ENCODE data around the gene CCDC85A.

Gene CCDC85A

GRCh38 chr2:56379066-56379465 lies 195.3 kb downstream of the CCDC85A start:
- Histone ChIP-seq H3K4me3 (ENCODE audit: low read length in 2 of 2) (no peak overlapping the region), H3K27me3 (ENCODE audit: control insufficient read depth in 3 of 3, insufficient read depth in 3 of 3, low read depth in 1 of 3, low read length in 3 of 3) (no peaks in the 10 kb centered on the region), H3K4me1 (ENCODE audit: control insufficient read depth in 2 of 2, insufficient read depth in 1 of 2, low read depth in 1 of 2, low read length in 2 of 2) (no peaks in the 10 kb centered on the region), H2BK15ac (ENCODE audit: low read length) (no peak overlapping the region), H3K9ac (ENCODE audit: low read depth, low read length, poor library complexity) (no peak overlapping the region), H3K23ac (ENCODE audit: low read depth, low read length, poor library complexity) (no peak overlapping the region), H3K4ac (ENCODE audit: low read length) (no peak overlapping the region), H4K8ac (ENCODE audit: low read depth, low read length) (no peak overlapping the region), H2BK5ac (ENCODE audit: low read length) (no peak overlapping the region), H3K14ac (ENCODE audit: low read length) (no peak overlapping the region), H2AFZ (ENCODE audit: low read length) (no peak overlapping the region), H2BK120ac (ENCODE audit: low read depth, low read length) (no peak overlapping the region), H3K9me3 (replicated peaks in 1 of 2; ENCODE audit: control insufficient read depth in 2 of 2, insufficient read depth in 1 of 2, low read depth in 1 of 2, low read length in 2 of 2) (no peaks in the 10 kb centered on the region), H3K79me1 (ENCODE audit: low read depth, low read length) (no peaks in the 10 kb centered on the region), H2BK12ac (ENCODE audit: low read length) (no peak overlapping the region), H3K27ac (replicated peaks; ENCODE audit: low read length) (no peak overlapping the region), H3K4me2 (ENCODE audit: insufficient read depth, low read length, poor library complexity, severe bottlenecking) (no peak overlapping the region), H3K18ac (ENCODE audit: low read length) (no peak overlapping the region), H4K91ac (ENCODE audit: low read depth, low read length, poor library complexity) (no peak overlapping the region), H3K36me3 (replicated peaks in 1 of 2; ENCODE audit: control insufficient read depth in 2 of 2, insufficient read depth in 2 of 2, low read length in 2 of 2) (no peaks in the 10 kb centered on the region), H2AK5ac (ENCODE audit: low read depth, low read length) (no peak overlapping the region)
- no CpG with 5 or more reads among the region's 2 CpGs for WGBS, 2 donors (ENCODE audit: extremely low coverage in 2 of 2, insufficient read length in 2 of 2, insufficient replicate concordance in 1 of 2)
- DNase-seq (ENCODE audit: low spot score): no peak

DNA sequence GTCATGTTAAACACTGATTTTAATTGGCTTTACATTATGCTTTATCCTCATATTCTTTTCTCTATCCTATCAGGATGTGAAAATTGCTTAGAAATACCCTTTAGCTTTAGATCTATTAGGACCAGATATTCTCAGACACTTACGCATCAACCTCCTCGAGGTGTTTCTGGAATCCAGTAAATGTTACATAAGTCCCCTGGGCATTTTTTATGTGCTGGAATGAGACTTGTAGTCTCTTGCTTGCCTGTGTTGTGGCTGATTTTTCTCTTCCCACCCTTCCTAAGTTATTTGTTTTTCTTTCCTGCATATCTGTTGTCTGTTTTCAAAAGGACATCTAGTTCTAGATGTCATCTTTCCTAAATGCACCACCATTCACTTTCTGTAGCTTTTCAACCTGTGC lies 197.1 kb downstream of the CCDC85A start:
- H3K4me1 ChIP-seq (ENCODE audit: control insufficient read depth in 2 of 2, insufficient read depth in 1 of 2, low read depth in 1 of 2, low read length in 2 of 2): no peaks in the 10 kb centered on the region
- H2BK15ac ChIP-seq (ENCODE audit: low read length): no peak overlapping the region
- no peak overlapping the region for H3K4ac ChIP-seq (ENCODE audit: low read length)
- H3K27ac ChIP-seq (replicated peaks; ENCODE audit: low read length): no peak overlapping the region
- H3K18ac ChIP-seq (ENCODE audit: low read length): no peak overlapping the region
- no peaks in the 10 kb centered on the region for H3K27me3 ChIP-seq (ENCODE audit: control insufficient read depth in 3 of 3, insufficient read depth in 3 of 3, low read depth in 1 of 3, low read length in 3 of 3)
- no peak for DNase-seq (ENCODE audit: low spot score)
- H3K9me3 ChIP-seq (replicated peaks in 1 of 2; ENCODE audit: control insufficient read depth in 2 of 2, insufficient read depth in 1 of 2, low read depth in 1 of 2, low read length in 2 of 2): no peaks in the 10 kb centered on the region
- H3K23ac ChIP-seq (ENCODE audit: low read depth, low read length, poor library complexity): no peak overlapping the region
- no peak overlapping the region for H2AFZ ChIP-seq (ENCODE audit: low read length)
- no peak overlapping the region for H2AK5ac ChIP-seq (ENCODE audit: low read depth, low read length)
- no peak overlapping the region for H3K4me2 ChIP-seq (ENCODE audit: insufficient read depth, low read length, poor library complexity, severe bottlenecking)
- no peak overlapping the region for H3K9ac ChIP-seq (ENCODE audit: low read depth, low read length, poor library complexity)
- no peak overlapping the region for H2BK12ac ChIP-seq (ENCODE audit: low read length)
- no CpG with 5 or more reads among the region's 2 CpGs for WGBS, 2 donors (ENCODE audit: extremely low coverage in 2 of 2, insufficient read length in 2 of 2, insufficient replicate concordance in 1 of 2)
- no peak overlapping the region for H3K14ac ChIP-seq (ENCODE audit: low read length)
- H2BK5ac ChIP-seq (ENCODE audit: low read length): no peak overlapping the region
- no peak overlapping the region for H3K4me3 ChIP-seq (ENCODE audit: low read length in 2 of 2)
- H2BK120ac ChIP-seq (ENCODE audit: low read depth, low read length): no peak overlapping the region
- H3K36me3 ChIP-seq (replicated peaks in 1 of 2; ENCODE audit: control insufficient read depth in 2 of 2, insufficient read depth in 2 of 2, low read length in 2 of 2): no peaks in the 10 kb centered on the region
- no peaks in the 10 kb centered on the region for H3K79me1 ChIP-seq (ENCODE audit: low read depth, low read length)
- no peak overlapping the region for H4K91ac ChIP-seq (ENCODE audit: low read depth, low read length, poor library complexity)
- H4K8ac ChIP-seq (ENCODE audit: low read depth, low read length): no peak overlapping the region

DNA sequence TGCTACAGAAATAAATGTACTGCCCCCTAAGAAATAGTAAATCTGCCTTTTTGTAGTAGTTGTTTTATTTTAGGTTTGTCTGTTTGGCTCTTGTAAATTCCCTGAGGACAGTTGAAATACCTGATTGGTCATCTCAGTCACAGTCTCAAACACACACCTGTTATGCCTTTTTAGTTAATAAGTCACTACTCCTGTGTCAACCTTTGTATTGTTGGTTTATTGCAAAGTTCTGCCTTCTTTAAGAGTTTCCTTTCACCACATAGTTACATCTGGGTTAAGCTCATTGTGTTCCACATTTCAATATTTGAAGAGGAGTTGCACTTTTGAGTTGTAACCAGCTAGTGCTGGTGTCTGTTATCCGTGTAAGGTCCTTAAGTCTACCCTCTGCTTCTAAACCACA lies 198.7 kb downstream of the CCDC85A start:
- Histone ChIP-seq H3K4me1 (ENCODE audit: control insufficient read depth in 2 of 2, insufficient read depth in 1 of 2, low read depth in 1 of 2, low read length in 2 of 2) (no peaks in the 10 kb centered on the region), H4K8ac (ENCODE audit: low read depth, low read length) (no peak overlapping the region), H3K14ac (ENCODE audit: low read length) (no peak overlapping the region), H3K4me2 (ENCODE audit: insufficient read depth, low read length, poor library complexity, severe bottlenecking) (no peak overlapping the region), H3K4ac (ENCODE audit: low read length) (no peak overlapping the region), H3K27me3 (ENCODE audit: control insufficient read depth in 3 of 3, insufficient read depth in 3 of 3, low read depth in 1 of 3, low read length in 3 of 3) (no peaks in the 10 kb centered on the region), H2BK12ac (ENCODE audit: low read length) (no peak overlapping the region), H2BK15ac (ENCODE audit: low read length) (no peak overlapping the region), H2BK120ac (ENCODE audit: low read depth, low read length) (no peak overlapping the region), H3K9ac (ENCODE audit: low read depth, low read length, poor library complexity) (no peak overlapping the region), H2AFZ (ENCODE audit: low read length) (no peak overlapping the region), H3K4me3 (ENCODE audit: low read length in 2 of 2) (no peak overlapping the region), H3K9me3 (replicated peaks in 1 of 2; ENCODE audit: control insufficient read depth in 2 of 2, insufficient read depth in 1 of 2, low read depth in 1 of 2, low read length in 2 of 2) (no peaks in the 10 kb centered on the region), H3K18ac (ENCODE audit: low read length) (no peak overlapping the region), H3K27ac (replicated peaks; ENCODE audit: low read length) (no peak overlapping the region), H4K91ac (ENCODE audit: low read depth, low read length, poor library complexity) (no peak overlapping the region), H2AK5ac (ENCODE audit: low read depth, low read length) (no peak overlapping the region), H3K79me1 (ENCODE audit: low read depth, low read length) (no peaks in the 10 kb centered on the region), H3K23ac (ENCODE audit: low read depth, low read length, poor library complexity) (no peak overlapping the region), H3K36me3 (replicated peaks in 1 of 2; ENCODE audit: control insufficient read depth in 2 of 2, insufficient read depth in 2 of 2, low read length in 2 of 2) (no peaks in the 10 kb centered on the region), H2BK5ac (ENCODE audit: low read length) (no peak overlapping the region)
- no CpG with 5 or more reads among the region's 1 CpG for WGBS, 2 donors (ENCODE audit: extremely low coverage in 2 of 2, insufficient read length in 2 of 2, insufficient replicate concordance in 1 of 2)
- DNase-seq (ENCODE audit: low spot score): no peak

DNA sequence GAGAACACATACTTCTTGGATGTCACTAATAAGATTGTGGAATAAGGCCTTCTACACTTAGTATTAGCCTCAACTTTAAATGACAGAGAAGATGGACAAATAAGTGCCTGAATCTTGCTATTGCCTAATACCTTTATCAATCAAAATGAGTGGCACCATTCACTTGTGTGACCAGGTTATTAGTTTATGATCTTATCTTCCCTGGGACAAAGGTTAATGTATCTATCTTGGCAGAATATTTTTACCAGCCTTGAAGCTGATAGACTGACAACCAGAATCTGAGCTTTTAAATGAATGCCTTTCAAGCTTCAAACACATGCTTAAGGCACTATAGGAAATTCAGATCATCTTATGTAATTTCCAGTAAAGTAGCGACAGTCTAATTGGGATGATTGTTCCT lies 202.9 kb downstream of the CCDC85A start:
- Histone ChIP-seq H3K9ac (ENCODE audit: low read depth, low read length, poor library complexity) (no peak overlapping the region), H2BK15ac (ENCODE audit: low read length) (no peak overlapping the region), H2BK12ac (ENCODE audit: low read length) (no peak overlapping the region), H3K4me2 (ENCODE audit: insufficient read depth, low read length, poor library complexity, severe bottlenecking) (no peak overlapping the region), H3K14ac (ENCODE audit: low read length) (no peak overlapping the region), H3K23ac (ENCODE audit: low read depth, low read length, poor library complexity) (no peak overlapping the region), H3K36me3 (replicated peaks in 1 of 2; ENCODE audit: control insufficient read depth in 2 of 2, insufficient read depth in 2 of 2, low read length in 2 of 2) (no peaks in the 10 kb centered on the region), H3K9me3 (replicated peaks in 1 of 2; ENCODE audit: control insufficient read depth in 2 of 2, insufficient read depth in 1 of 2, low read depth in 1 of 2, low read length in 2 of 2) (no peaks in the 10 kb centered on the region), H2AK5ac (ENCODE audit: low read depth, low read length) (no peak overlapping the region), H3K18ac (ENCODE audit: low read length) (no peak overlapping the region), H2AFZ (ENCODE audit: low read length) (no peak overlapping the region), H3K27ac (replicated peaks; ENCODE audit: low read length) (no peak overlapping the region), H3K4ac (ENCODE audit: low read length) (no peak overlapping the region), H3K79me1 (ENCODE audit: low read depth, low read length) (no peaks in the 10 kb centered on the region), H3K4me3 (ENCODE audit: low read length in 2 of 2) (no peak overlapping the region), H2BK120ac (ENCODE audit: low read depth, low read length) (no peak overlapping the region), H3K4me1 (ENCODE audit: control insufficient read depth in 2 of 2, insufficient read depth in 1 of 2, low read depth in 1 of 2, low read length in 2 of 2) (no peaks in the 10 kb centered on the region), H4K91ac (ENCODE audit: low read depth, low read length, poor library complexity) (no peak overlapping the region), H4K8ac (ENCODE audit: low read depth, low read length) (no peak overlapping the region), H3K27me3 (ENCODE audit: control insufficient read depth in 3 of 3, insufficient read depth in 3 of 3, low read depth in 1 of 3, low read length in 3 of 3) (no peaks in the 10 kb centered on the region), H2BK5ac (ENCODE audit: low read length) (no peak overlapping the region)
- DNase-seq (ENCODE audit: low spot score): no peak
- WGBS, 2 donors (ENCODE audit: extremely low coverage in 2 of 2, insufficient read length in 2 of 2, insufficient replicate concordance in 1 of 2): no CpG with 5 or more reads among the region's 1 CpG
